ENCODE measurements around the gene CABYR. TPM values are rescaled to one million over a fixed set of nuclear protein-coding genes. Genes with fewer than 3 reads are reported as not detected.

CABYR gene
- total RNA-seq, 1 experiment from 2014 or later = 5.4 TPM

DNA sequence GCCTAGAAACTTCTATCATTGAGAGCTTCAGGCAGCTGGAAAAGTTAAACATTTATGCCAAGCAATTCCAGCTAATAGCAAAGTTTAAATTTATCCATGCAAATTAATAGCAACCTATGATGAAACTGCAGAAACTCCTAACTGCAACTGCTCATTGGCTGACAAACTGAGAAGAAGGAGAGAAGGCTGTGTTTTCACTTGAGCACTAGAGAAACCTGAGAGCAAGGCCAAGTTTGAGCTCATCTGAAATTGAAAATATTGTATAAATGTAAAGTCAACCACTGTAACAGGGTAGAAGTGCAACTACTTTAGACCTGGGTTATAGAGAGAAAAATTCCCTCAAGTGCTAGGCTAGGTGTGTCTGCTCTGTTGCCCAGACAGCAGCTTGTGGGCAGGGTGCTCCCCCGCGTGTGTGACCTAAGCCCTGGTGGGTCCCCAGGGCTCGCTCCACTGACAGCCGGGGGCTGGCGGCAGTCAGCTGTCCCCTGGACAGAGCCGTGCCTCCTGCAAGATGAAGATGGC, 50.2 kb downstream of the CABYR start:
- ATAC-seq (no peak), DNase-seq (no peak)
- no peak overlapping the region for H3K4me2 ChIP-seq (ENCODE audit: low read length)
- no peak overlapping the region for H3K27ac ChIP-seq (ENCODE audit: low read length)
- intact Hi-C loops (cut with micrococcal nuclease) = no loop called here
- ChIA-PET CTCF (no interaction called here), POLR2A (ENCODE audit: unreplicated experiment) (no interaction called here)
- H3K9me3 ChIP-seq (ENCODE audit: low read length) = no peaks in the 10 kb centered on the region
- no peaks in the 10 kb centered on the region for H3K4me1 ChIP-seq (ENCODE audit: insufficient read depth, low read length)
- H3K79me2 ChIP-seq (ENCODE audit: low read length) = no peaks in the 10 kb centered on the region
- H3K27me3 ChIP-seq (ENCODE audit: low read length) = no peaks in the 10 kb centered on the region
- no peaks in the 10 kb centered on the region for H4K20me1 ChIP-seq (ENCODE audit: low read length)
- no peak overlapping the region for H2AFZ ChIP-seq (ENCODE audit: low read length)
- BruUV-seq (replicated peaks) = no TSS peak
- TF ChIP-seq EZH2phosphoT487 (IDR thresholded peaks at IDR 0.05; ENCODE audit: borderline replicate concordance, low read length) (no peak), EZH2 (IDR thresholded peaks at IDR 0.05; ENCODE audit: low read length, unreplicated experiment) (no peak)
- TF ChIP-seq, protein P1, sequence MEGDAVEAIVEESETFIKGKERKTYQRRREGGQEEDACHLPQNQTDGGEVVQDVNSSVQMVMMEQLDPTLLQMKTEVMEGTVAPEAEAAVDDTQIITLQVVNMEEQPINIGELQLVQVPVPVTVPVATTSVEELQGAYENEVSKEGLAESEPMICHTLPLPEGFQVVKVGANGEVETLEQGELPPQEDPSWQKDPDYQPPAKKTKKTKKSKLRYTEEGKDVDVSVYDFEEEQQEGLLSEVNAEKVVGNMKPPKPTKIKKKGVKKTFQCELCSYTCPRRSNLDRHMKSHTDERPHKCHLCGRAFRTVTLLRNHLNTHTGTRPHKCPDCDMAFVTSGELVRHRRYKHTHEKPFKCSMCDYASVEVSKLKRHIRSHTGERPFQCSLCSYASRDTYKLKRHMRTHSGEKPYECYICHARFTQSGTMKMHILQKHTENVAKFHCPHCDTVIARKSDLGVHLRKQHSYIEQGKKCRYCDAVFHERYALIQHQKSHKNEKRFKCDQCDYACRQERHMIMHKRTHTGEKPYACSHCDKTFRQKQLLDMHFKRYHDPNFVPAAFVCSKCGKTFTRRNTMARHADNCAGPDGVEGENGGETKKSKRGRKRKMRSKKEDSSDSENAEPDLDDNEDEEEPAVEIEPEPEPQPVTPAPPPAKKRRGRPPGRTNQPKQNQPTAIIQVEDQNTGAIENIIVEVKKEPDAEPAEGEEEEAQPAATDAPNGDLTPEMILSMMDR (conservative IDR thresholded peaks at IDR 0.05; ENCODE audit: low read depth, low read length) = no peak
- H3K4me3 ChIP-seq (ENCODE audit: low read length) = no peak overlapping the region
- H3K9ac ChIP-seq (ENCODE audit: low read length) = no peak overlapping the region
- H3K9me2 ChIP-seq (replicated peaks; ENCODE audit: low read length) = no peaks in the 10 kb centered on the region
- no peaks in the 10 kb centered on the region for H3F3A ChIP-seq (ENCODE audit: low read length, unreplicated experiment)
- no peaks in the 10 kb centered on the region for H3K36me3 ChIP-seq (ENCODE audit: low read depth, low read length)

DNA sequence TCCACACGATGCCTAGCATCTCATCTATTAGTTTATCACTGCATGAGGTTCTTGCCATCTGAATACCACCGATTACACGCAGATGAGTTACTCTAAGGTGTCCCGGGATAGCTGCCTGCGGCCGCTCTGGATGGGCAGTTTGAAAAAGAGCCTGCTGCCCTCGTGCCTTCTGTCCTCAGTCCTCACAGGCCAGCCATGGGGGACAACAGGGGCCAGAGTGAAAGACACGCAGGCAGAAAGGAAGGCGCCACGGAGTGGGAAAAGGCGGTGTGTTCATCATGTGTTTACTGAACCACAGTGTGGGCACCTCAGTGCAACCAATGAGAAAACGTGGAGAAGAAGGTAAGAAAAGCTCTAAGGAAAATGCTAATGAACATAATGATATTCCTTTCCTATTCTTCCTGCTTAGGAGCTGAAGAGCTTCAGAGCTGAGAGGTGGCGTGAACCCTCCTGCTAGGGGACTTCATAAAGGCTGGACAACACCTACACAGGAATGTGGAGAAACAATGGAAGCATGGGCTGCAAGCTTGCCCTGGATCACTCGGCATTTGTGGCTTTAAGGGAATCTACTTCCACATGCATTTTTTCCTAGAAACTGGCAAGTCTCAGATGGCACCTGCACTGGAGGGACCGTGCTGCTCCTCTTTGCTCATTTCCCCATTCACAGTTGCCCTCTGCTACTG, 50.9 kb downstream of the CABYR start:
- ChIA-PET CTCF (no interaction called here), POLR2A (ENCODE audit: unreplicated experiment) (no interaction called here)
- intact Hi-C loops (cut with micrococcal nuclease) = no loop called here
- Histone ChIP-seq H3F3A (ENCODE audit: low read length, unreplicated experiment) (no peaks in the 10 kb centered on the region), H2AFZ (ENCODE audit: low read length) (no peak overlapping the region), H3K4me2 (ENCODE audit: low read length) (no peak overlapping the region), H3K27ac (ENCODE audit: low read length) (no peak overlapping the region), H3K4me1 (ENCODE audit: insufficient read depth, low read length) (no peaks in the 10 kb centered on the region), H3K9me3 (ENCODE audit: low read length) (no peaks in the 10 kb centered on the region), H3K9ac (ENCODE audit: low read length) (no peak overlapping the region), H4K20me1 (ENCODE audit: low read length) (no peaks in the 10 kb centered on the region), H3K27me3 (ENCODE audit: low read length) (no peaks in the 10 kb centered on the region), H3K79me2 (ENCODE audit: low read length) (no peaks in the 10 kb centered on the region), H3K4me3 (ENCODE audit: low read length) (no peak overlapping the region), H3K36me3 (ENCODE audit: low read depth, low read length) (no peaks in the 10 kb centered on the region), H3K9me2 (replicated peaks; ENCODE audit: low read length) (no peaks in the 10 kb centered on the region)
- no peak for TF ChIP-seq EZH2phosphoT487 (IDR thresholded peaks at IDR 0.05; ENCODE audit: borderline replicate concordance, low read length)
- TF ChIP-seq, protein P1 (conservative IDR thresholded peaks at IDR 0.05; ENCODE audit: low read depth, low read length) = no peak
- TF ChIP-seq EZH2 (IDR thresholded peaks at IDR 0.05; ENCODE audit: low read length, unreplicated experiment) = no peak
- no TSS peak for BruUV-seq (replicated peaks)
- DNase-seq (no peak), ATAC-seq (no peak)

DNA sequence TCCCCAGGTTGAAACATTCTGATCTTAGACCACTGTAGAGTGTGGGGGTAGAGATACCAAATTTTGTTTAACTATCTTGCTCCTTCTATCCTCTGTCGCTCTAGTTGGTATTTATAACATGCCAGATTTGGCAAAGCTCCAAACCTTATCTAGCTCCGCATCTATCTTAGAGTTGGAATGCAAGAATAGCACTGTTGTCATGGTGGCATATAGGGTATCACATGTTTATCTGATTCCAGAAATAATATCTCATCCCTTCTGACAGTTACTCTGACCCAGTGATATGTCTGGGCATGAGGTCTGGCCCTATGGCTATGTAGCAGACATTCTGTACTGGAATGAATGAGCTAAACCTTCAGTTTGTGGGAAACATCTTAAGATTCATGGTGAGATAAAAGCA, 51.7 kb downstream of the CABYR start:
- H3F3A ChIP-seq (ENCODE audit: low read length, unreplicated experiment) = no peaks in the 10 kb centered on the region
- no peak overlapping the region for H3K4me2 ChIP-seq (ENCODE audit: low read length)
- no peaks in the 10 kb centered on the region for H3K36me3 ChIP-seq (ENCODE audit: low read depth, low read length)
- BruUV-seq (replicated peaks) = no TSS peak
- H4K20me1 ChIP-seq (ENCODE audit: low read length) = no peaks in the 10 kb centered on the region
- H3K9ac ChIP-seq (ENCODE audit: low read length) = no peak overlapping the region
- no peak overlapping the region for H2AFZ ChIP-seq (ENCODE audit: low read length)
- H3K27ac ChIP-seq (ENCODE audit: low read length) = no peak overlapping the region
- no peaks in the 10 kb centered on the region for H3K9me3 ChIP-seq (ENCODE audit: low read length)
- ATAC-seq (no peak), DNase-seq (no peak)
- intact Hi-C loops (cut with micrococcal nuclease) = no loop called here
- no peak overlapping the region for H3K4me3 ChIP-seq (ENCODE audit: low read length)
- CTCF ChIA-PET = no interaction called here
- no peaks in the 10 kb centered on the region for H3K79me2 ChIP-seq (ENCODE audit: low read length)
- POLR2A ChIA-PET (ENCODE audit: unreplicated experiment) = no interaction called here
- no peaks in the 10 kb centered on the region for H3K27me3 ChIP-seq (ENCODE audit: low read length)
- no peak for TF ChIP-seq EZH2phosphoT487 (IDR thresholded peaks at IDR 0.05; ENCODE audit: borderline replicate concordance, low read length)
- TF ChIP-seq, protein P1 (conservative IDR thresholded peaks at IDR 0.05; ENCODE audit: low read depth, low read length) = no peak
- TF ChIP-seq EZH2 (IDR thresholded peaks at IDR 0.05; ENCODE audit: low read length, unreplicated experiment) = no peak
- H3K4me1 ChIP-seq (ENCODE audit: insufficient read depth, low read length) = no peaks in the 10 kb centered on the region
- H3K9me2 ChIP-seq (replicated peaks; ENCODE audit: low read length) = no peaks in the 10 kb centered on the region

All from PC-3 (cell line).